Activated CD4-positive, alpha-beta T cell treated with anti-CD3 and anti-CD28 coated beads, Interleukin-2, amount 10 ng/mL, durations not matched to agents 7 days and 5 days (primary cell): Measurements from ENCODE around the gene MYO7B. TPM values are rescaled to one million over a fixed set of nuclear protein-coding genes. Genes with fewer than 3 reads are reported as not detected.

Experiments used
- CTCF ChIA-PET: fragments of 350-600 bp; sonication (Branson Sonifier 250); formaldehyde crosslinking; loops from one replicate; lab custom pipeline; 2021; ENCODE audit warnings: antibody characterized with exemption; lab: Charles Lee
- POLR2A ChIA-PET: fragments of 350-600 bp; sonication (Branson Sonifier 250); formaldehyde crosslinking; loops from one replicate; lab custom pipeline; 2021; ENCODE audit warnings: antibody characterized with exemption; lab: Charles Lee
- DNase-seq: peaks from one replicate; pipeline ENCODE4 v3.0.0-alpha.2; 2020
- H3K27ac Mint-ChIP-seq: one replicate; pipeline ENCODE4 v1.8.0; 2021; ENCODE audit warnings: mild to moderate bottlenecking, moderate library complexity, mixed read lengths
- H3K27me3 Mint-ChIP-seq: one replicate; pipeline ENCODE4 v1.8.0; 2021; ENCODE audit warnings: mixed read lengths
- H3K36me3 Mint-ChIP-seq: one replicate; pipeline ENCODE4 v1.8.0; 2021; ENCODE audit warnings: low read depth, mixed read lengths
- H3K4me1 Mint-ChIP-seq: one replicate; pipeline ENCODE4 v1.8.0; 2021; ENCODE audit warnings: mixed read lengths
- H3K4me3 Mint-ChIP-seq: one replicate; pipeline ENCODE4 v1.8.0; 2021; ENCODE audit warnings: mild to moderate bottlenecking, moderate library complexity, mixed read lengths
- H3K9me3 Mint-ChIP-seq: one replicate; pipeline ENCODE4 v1.8.0; 2021; ENCODE audit warnings: mixed read lengths
- total RNA-seq, 2 experiments: library from RNA; stranded (reverse); gene quantifications; one replicate each; pipeline ENCODE4 v1.2.3, GENCODE V29; 2021

MYO7B gene
- total RNA-seq, 2 experiments from 2014 or later: 0.60 to 0.69 TPM

DNA sequence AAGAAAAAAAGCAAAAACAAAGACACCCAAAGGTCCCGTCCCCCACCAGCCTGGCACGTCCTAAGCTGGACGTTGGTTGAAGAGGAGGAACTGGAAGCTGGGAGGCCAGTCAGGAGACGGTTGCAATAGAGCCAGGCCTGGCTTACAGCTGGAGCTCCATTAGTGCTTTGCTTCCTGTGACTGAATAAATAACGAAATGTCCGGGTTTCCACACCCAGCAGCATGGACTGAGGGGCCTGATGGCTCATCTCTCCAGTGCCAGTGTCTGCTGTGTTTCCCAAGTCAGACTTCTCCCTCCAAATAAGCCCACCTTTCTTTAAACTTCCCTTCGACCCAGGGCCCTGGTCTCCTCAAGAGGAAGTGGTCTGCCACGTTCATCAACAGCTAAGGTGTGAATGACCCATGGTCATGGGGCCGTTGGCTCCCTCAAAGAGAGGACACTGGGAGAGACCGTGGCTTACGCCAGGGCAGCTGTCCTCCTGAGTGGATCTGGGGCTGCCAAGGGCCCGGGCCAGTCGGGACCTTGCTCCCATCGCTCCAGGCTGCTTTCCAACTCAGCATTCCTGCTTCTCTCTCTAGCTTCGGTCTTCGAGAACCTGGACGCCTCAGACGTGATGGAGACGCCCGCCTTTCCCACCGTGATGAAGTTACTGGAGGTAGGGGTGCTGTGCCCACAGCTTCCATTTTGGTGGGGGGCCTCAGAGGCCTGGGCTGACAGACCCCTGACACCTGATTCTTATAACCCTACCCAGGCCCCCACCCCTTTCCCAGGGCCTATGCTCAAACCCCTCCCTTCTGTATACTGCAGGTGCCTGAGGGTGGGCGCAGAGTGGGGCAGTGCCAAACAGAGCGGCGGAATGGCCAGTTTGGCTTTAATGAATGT, 44.9 kb downstream of the MYO7B start:
- Mint-ChIP-seq H3K27ac (no peak overlapping the region), H3K4me3 (no peak overlapping the region), H3K9me3 (no peaks in the 10 kb centered on the region), H3K4me1 (peaks cover 14% of the 10 kb centered on the region), H3K36me3 (no peaks in the 10 kb centered on the region), H3K27me3 (peaks cover 5% of the 10 kb centered on the region)
- CTCF ChIA-PET: interaction anchor here (1.2 to 1.4 kb wide), 2 partner anchors 11 to 12 kb away, joined by 3 to 6 read pairs; no protein-coding TSS in a partner anchor
- POLR2A ChIA-PET: no interaction called here
- no peak for DNase-seq

DNA sequence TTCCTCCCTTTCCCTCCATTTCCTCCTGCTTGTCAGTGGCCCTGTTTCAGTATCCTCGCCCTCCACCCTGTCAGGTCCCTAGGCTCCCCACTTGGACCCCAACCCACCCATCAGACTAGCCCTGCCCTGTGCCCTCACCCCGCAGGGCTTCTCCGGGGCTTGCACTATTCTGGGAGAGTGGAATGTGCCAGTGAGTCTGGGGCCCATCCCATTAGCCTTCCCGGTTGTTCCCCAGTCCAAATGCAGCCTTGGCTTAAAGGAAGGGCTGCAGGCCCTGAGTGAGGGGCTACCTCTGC, 45.5 kb downstream of the MYO7B start:
- no peaks in the 10 kb centered on the region for H3K36me3 Mint-ChIP-seq
- CTCF ChIA-PET: interaction anchor here (1.2 to 1.4 kb wide), 2 partner anchors 10 to 12 kb away, joined by 3 to 6 read pairs; no protein-coding TSS in a partner anchor

DNA sequence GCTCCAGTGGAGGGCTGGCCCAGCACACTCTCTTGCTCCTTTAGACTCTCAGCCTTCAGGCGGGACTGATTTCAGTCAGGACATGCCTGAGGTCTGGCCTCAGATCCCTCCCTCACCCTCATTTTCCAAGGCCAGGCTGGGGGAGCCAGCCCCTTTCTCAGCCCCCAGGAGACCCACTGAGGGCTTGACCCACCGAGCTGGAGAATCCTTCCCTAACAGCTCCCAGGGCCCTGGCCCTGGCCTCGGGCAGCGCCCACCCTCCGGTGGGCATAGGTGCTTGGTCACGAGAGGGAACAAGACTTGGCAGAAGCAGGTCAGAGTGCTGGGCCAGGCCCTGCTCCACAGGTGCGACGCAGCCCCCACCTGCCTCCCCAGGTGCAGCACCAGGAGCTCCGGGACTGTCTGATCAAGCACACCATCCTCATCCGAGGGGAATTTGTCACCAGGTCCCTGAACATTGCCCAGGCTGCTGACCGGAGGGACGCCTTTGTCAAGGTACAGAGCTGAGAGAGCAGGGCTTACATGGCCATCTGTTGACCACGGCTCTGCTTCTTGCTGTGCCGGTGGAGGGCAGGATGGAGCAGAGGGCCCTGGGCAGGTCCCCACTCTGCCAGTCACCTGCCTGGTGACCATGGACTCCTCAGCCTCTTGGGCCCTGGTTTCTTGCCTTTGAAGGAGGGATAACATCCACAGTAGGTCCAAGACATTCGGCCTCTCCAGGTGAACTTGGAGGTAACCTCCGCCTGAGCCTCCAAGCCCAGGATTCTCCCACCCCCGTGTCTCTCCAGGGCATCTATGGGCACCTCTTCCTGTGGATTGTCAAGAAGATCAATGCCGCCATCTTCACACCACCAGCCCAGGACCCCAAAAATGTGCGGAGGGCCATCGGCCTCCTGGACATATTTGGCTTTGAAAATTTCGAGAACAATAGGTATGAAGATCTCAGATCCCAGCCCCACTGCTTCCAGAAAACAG, 46.3 kb downstream of the MYO7B start:
- H3K9me3 Mint-ChIP-seq: no peaks in the 10 kb centered on the region
- CTCF ChIA-PET: interaction anchor here (0.8 to 2.4 kb wide), 3 partner anchors 10 to 68 kb away, joined by 3 to 10 read pairs (median 3); no protein-coding TSS in a partner anchor
- H3K4me3 Mint-ChIP-seq: no peak overlapping the region
- H3K36me3 Mint-ChIP-seq: no peaks in the 10 kb centered on the region
- peaks cover 7% of the 10 kb centered on the region for H3K27me3 Mint-ChIP-seq
- no peak for DNase-seq
- POLR2A ChIA-PET: no interaction called here
- no peak overlapping the region for H3K27ac Mint-ChIP-seq
- H3K4me1 Mint-ChIP-seq: peaks cover 4% of the 10 kb centered on the region

More for the DNA sequence above, 45.5 kb downstream of the MYO7B start:
- Mint-ChIP-seq H3K4me3 (no peak overlapping the region), H3K27me3 (peaks cover 6% of the 10 kb centered on the region), H3K4me1 (peaks cover 8% of the 10 kb centered on the region), H3K9me3 (no peaks in the 10 kb centered on the region), H3K27ac (no peak overlapping the region)
- DNase-seq: no peak
- POLR2A ChIA-PET: no interaction called here

DNA sequence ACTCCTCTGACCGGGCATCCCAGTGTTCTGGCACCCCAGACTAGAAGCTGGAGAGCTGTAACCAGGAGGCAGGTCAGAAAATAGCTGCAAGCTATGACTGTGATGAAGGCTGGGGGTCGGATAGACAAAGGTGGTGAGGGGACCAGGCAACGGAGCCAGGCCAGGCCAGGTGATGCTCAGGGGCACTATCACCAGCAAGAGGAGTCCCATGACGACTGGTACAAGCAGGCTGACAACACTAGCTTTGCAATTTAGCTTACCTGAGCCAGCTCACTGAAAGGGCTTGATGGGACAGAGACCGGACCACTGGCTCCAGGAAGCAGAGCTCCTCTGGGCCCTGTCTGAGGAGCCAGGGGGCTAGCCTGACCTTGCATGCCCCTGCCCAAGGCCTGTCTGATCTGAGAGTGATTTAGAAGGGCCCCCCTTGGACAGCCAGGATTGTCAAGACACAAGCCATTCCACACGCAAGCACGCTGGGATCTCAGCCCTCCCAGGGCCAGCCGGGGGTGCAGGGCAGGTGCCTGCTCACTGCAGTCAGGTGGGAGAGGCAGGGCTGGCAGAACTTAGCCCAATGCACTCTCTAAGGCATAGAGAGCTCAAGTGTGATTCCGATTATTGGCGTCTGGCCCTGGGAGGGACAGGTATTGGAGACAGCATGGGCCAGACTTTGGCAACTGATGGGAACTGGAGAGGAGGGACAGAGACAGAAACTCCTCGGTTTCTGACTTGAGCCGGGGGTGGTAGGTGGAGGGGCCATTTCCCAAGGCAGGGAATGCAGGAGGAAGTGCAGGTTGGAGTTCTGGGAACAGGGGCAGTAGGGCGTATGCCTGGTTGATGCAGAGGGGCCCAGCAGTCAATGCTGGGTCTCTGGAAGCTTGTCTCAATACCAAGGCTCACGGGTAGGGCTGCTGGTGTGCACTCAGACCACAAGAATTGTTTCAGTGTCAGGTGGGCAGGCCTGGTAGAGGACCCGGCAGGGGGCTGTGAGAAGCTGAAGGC, 47.7 kb downstream of the MYO7B start:
- Mint-ChIP-seq H3K4me1 (no peaks in the 10 kb centered on the region), H3K27me3 (peaks cover 7% of the 10 kb centered on the region), H3K9me3 (no peaks in the 10 kb centered on the region), H3K27ac (no peak overlapping the region), H3K36me3 (no peaks in the 10 kb centered on the region), H3K4me3 (no peak overlapping the region)
- DNase-seq: no peak
- ChIA-PET CTCF (interaction anchor here (0.8 to 2.4 kb wide), 4 partner anchors 8 to 67 kb away, joined by 3 to 10 read pairs (median 3); no protein-coding TSS in a partner anchor), POLR2A (no interaction called here)

DNA sequence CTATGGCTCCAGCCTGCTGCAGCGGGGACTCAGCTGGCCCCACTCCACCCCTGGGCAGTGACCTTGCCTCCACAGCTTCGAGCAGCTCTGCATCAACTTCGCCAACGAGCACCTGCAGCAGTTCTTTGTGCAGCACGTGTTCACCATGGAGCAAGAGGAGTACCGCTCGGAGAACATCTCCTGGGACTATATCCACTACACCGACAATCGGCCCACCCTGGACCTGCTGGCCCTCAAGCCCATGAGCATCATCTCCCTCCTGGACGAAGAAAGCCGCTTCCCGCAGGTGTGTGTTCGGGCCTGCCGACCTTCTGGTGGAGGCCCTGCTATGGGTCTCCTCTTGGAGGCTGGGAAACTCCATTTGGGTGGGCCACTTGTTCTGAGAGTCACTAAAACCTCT, 48.6 kb downstream of the MYO7B start:
- CTCF ChIA-PET: interaction anchor here (2.4 kb wide), 1 partner anchor 7 kb away, joined by 10 read pairs; no protein-coding TSS in a partner anchor
- Mint-ChIP-seq H3K4me3 (no peak overlapping the region), H3K9me3 (no peaks in the 10 kb centered on the region), H3K27ac (no peak overlapping the region), H3K27me3 (peaks cover 7% of the 10 kb centered on the region), H3K4me1 (no peaks in the 10 kb centered on the region), H3K36me3 (no peaks in the 10 kb centered on the region)
- DNase-seq: no peak
- POLR2A ChIA-PET: no interaction called here

DNA sequence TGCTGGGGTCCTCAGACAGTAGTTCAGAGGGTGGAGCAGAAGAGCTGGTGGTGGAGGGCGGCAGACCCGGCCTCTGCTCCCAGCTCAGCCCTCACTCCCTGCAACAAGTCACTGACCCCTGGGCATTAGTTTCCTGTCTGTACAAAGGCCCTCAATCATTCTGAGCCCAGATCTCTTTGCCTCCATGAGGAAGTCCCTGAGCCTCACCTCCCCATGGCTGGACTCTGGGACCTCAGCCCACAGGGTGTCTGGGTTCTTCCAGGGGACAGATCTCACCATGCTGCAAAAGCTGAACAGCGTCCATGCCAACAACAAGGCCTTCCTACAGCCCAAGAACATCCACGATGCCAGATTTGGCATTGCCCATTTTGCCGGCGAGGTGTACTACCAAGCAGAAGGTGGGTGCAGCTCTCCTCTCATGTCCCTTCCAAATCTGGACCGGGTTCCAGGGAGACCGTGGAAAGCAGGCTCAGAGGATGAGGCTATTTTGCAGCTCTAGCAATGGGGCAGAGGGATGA, 49.1 kb downstream of the MYO7B start:
- no peak for DNase-seq
- no peak overlapping the region for H3K27ac Mint-ChIP-seq
- no peak overlapping the region for H3K4me3 Mint-ChIP-seq
- no peaks in the 10 kb centered on the region for H3K9me3 Mint-ChIP-seq
- ChIA-PET POLR2A (no interaction called here), CTCF (interaction anchor here (0.6 kb wide), 1 partner anchor 311 kb away, joined by 3 read pairs; no protein-coding TSS in a partner anchor)
- peaks cover 7% of the 10 kb centered on the region for H3K27me3 Mint-ChIP-seq
- H3K4me1 Mint-ChIP-seq: no peaks in the 10 kb centered on the region
- H3K36me3 Mint-ChIP-seq: no peaks in the 10 kb centered on the region

DNA sequence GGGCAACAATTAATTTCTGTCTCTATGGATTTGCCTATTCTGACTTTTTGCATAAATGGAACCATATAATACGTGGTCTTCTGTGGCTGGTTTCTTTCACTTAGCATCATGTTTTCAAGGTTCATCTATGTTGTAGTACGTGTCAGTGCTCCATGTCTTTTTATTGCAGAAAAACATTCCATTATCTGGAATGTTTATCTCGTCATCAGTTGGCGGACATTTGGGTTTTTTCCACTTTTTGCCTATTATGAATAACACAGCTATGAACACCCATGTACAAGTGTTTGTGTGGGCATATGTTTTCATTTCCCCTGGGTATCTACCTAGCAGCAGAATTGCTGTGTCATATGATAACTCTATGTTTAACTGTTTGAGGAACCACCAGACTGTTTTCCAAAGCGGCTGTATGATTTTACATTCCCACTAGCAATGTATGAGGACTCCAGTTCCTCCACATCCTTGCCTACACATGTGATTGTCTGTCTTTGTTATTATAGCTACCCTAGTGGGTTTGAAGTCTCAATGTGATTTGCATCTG, 49.9 kb downstream of the MYO7B start:
- Mint-ChIP-seq H3K36me3 (no peaks in the 10 kb centered on the region), H3K27ac (no peak overlapping the region), H3K4me3 (no peak overlapping the region), H3K27me3 (peaks cover 5% of the 10 kb centered on the region), H3K4me1 (no peaks in the 10 kb centered on the region), H3K9me3 (no peaks in the 10 kb centered on the region)
- CTCF ChIA-PET: interaction anchor here (0.5 to 0.6 kb wide), 2 partner anchors 126 to 310 kb away, joined by 3 read pairs; no protein-coding TSS in a partner anchor
- DNase-seq: no peak
- POLR2A ChIA-PET: no interaction called here

DNA sequence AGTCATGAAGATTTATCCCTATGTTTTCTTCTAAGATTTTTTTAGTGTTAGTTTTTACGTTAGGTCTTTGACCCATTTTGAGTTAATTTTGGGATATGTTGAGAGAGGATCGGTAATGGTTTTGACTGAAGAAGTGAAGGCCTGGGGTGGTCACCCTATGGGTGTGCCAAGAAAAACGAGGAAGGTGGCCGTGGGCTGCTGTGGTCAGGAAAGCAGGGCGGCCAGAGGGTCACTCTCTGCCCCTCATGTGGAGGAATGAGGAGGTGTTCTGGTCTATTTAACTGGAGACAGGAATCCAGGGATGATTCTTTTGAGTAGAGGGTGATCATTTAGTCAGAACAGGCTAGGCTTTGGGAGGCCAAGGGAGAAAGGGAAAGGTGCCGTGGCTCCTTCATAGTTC, 50.7 kb downstream of the MYO7B start:
- peaks cover 1% of the 10 kb centered on the region for H3K4me1 Mint-ChIP-seq

DNA sequence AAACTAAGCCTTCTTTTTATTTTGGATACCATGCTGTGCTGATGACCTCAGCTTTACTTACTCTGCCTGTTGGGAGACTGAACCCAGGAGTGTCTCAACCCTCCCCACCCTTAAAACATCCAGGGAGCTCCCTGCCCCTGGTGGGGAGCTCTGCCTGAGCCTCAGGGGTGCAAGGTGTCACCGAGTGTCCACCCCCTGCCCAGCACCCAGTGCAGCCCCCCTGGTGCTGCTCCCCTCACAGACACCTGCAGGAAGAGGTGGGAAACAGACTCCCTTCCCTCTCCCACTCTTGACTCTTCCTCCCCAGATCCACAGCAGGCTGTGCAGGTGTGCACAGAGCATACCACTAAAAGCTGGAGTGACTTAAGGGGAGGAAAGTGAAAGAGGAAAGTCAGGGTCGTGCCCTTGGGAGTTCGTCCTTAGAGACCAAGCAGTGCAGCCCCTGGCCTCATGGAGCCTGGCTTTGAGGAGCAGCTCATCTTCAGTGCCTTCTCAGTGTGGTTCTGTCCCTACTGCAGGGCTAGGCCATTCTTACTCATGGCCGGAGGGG, 51.3 kb downstream of the MYO7B start:
- Mint-ChIP-seq H3K4me1 (peaks cover 3% of the 10 kb centered on the region), H3K4me3 (no peak overlapping the region), H3K9me3 (no peaks in the 10 kb centered on the region), H3K27me3 (peaks cover 5% of the 10 kb centered on the region), H3K36me3 (no peaks in the 10 kb centered on the region), H3K27ac (no peak overlapping the region)
- POLR2A ChIA-PET: no interaction called here
- CTCF ChIA-PET: interaction anchor here (0.8 kb wide), 1 partner anchor 45 kb away, joined by 3 read pairs; no protein-coding TSS in a partner anchor
- DNase-seq: no peak

More for the DNA sequence above, 50.7 kb downstream of the MYO7B start:
- Mint-ChIP-seq H3K4me3 (no peak overlapping the region), H3K9me3 (no peaks in the 10 kb centered on the region), H3K27me3 (peaks cover 5% of the 10 kb centered on the region), H3K36me3 (no peaks in the 10 kb centered on the region), H3K27ac (no peak overlapping the region)
- no peak for DNase-seq
- ChIA-PET CTCF (interaction anchor here (0.5 to 0.8 kb wide), 2 partner anchors 44 to 127 kb away, joined by 3 read pairs; no protein-coding TSS in a partner anchor), POLR2A (no interaction called here)

DNA sequence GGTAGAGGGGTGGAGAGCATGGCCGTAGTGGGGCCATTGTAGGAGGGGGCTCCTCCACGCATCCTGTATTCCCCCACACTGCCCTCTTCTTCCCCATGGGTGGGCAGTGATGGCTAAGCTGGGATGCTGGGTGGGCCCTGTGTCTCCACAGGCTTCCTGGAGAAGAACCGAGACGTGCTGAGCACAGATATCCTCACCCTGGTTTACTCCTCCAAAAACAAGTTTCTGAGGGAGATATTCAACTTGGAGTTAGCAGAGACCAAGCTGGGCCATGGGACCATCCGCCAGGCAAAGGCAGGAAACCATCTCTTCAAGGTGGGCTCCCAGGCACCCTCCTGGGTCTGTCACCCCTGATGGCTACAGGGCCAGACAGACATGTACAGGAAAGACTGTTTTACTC, 52.8 kb downstream of the MYO7B start:
- no peak for DNase-seq
- POLR2A ChIA-PET: no interaction called here
- no peaks in the 10 kb centered on the region for H3K36me3 Mint-ChIP-seq
- H3K9me3 Mint-ChIP-seq: no peaks in the 10 kb centered on the region
- no peak overlapping the region for H3K4me3 Mint-ChIP-seq
- H3K4me1 Mint-ChIP-seq: peaks cover 3% of the 10 kb centered on the region
- CTCF ChIA-PET: no interaction called here
- no peak overlapping the region for H3K27ac Mint-ChIP-seq
- H3K27me3 Mint-ChIP-seq: peaks cover 5% of the 10 kb centered on the region

DNA sequence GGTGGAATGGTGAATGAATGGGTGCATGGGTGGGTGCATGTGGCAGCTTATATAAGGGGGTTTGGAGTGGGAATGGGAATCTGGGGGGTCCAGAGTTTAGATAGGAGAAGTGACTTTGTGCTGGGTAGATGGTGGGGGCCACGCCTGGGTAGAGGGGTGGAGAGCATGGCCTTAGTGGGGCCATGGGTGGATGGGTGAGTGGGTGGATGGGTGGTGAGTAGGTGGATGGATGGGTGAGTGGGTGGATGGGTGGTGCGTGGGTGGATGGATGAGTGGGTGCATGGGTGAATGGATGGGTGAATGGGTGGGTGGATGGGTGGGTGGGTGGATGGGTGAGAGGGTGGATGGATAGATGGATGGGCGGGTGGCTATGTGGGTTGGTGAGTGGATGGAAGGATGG, 53.9 kb downstream of the MYO7B start:
- Mint-ChIP-seq H3K4me3 (no peak overlapping the region), H3K27me3 (peaks cover 5% of the 10 kb centered on the region), H3K4me1 (peaks cover 3% of the 10 kb centered on the region), H3K9me3 (no peaks in the 10 kb centered on the region), H3K36me3 (no peaks in the 10 kb centered on the region), H3K27ac (no peak overlapping the region)
- DNase-seq: no peak
- ChIA-PET POLR2A (no interaction called here), CTCF (interaction anchor here (0.6 kb wide), 1 partner anchor 25 kb away, joined by 3 read pairs; no protein-coding TSS in a partner anchor)
